Stimulated activated naive CD8-positive, alpha-beta T cell treated with anti-CD3 and anti-CD28 coated beads, Interleukin-15, Interleukin-2, amounts not matched to agents 100 ng/mL and 50 ng/mL, for 24 hours (primary cell): ENCODE results near the gene GNS.

Experiments used
- H3K27ac Mint-ChIP-seq: one replicate; pipeline ENCODE4 v1.8.0; 2021; ENCODE audit warnings: mild to moderate bottlenecking, mixed read lengths
- H3K27me3 Mint-ChIP-seq: one replicate; pipeline ENCODE4 v1.8.0; 2021; ENCODE audit warnings: mixed read lengths
- H3K36me3 Mint-ChIP-seq: one replicate; pipeline ENCODE4 v1.8.0; 2021; ENCODE audit warnings: low read depth, mixed read lengths
- H3K4me1 Mint-ChIP-seq: one replicate; pipeline ENCODE4 v1.8.0; 2021; ENCODE audit warnings: low read depth, mixed read lengths
- H3K4me3 Mint-ChIP-seq: one replicate; pipeline ENCODE4 v1.8.0; 2021; ENCODE audit warnings: mild to moderate bottlenecking, mixed read lengths
- H3K9me3 Mint-ChIP-seq: one replicate; pipeline ENCODE4 v1.8.0; 2021; ENCODE audit warnings: mixed read lengths

Gene GNS

GRCh38 chr12:64685605-64686004 is 73.6 kb downstream of the GNS start:
- H3K4me3 Mint-ChIP-seq, result no peak overlapping the region
- H3K9me3 Mint-ChIP-seq, result no peaks in the 10 kb centered on the region
- H3K4me1 Mint-ChIP-seq, result peaks cover 79% of the 10 kb centered on the region
- peak overlapping the region; percentile 68 for H3K27ac Mint-ChIP-seq
- no peaks in the 10 kb centered on the region for H3K27me3 Mint-ChIP-seq
- H3K36me3 Mint-ChIP-seq, result peaks cover 52% of the 10 kb centered on the region

- H3K4me3 Mint-ChIP-seq, result no peak overlapping the region
- H3K27ac Mint-ChIP-seq, result peak overlapping the region; percentile 68
- H3K36me3 Mint-ChIP-seq, result peaks cover 52% of the 10 kb centered on the region
- H3K27me3 Mint-ChIP-seq, result no peaks in the 10 kb centered on the region
- H3K9me3 Mint-ChIP-seq, result no peaks in the 10 kb centered on the region
- peaks cover 85% of the 10 kb centered on the region for H3K4me1 Mint-ChIP-seq
Observed at GRCh38 chr12:64685050-64685449, 74.2 kb downstream of the GNS start.

- Mint-ChIP-seq H3K4me3 (peak overlapping the region; percentile 31), H3K27me3 (no peaks in the 10 kb centered on the region), H3K9me3 (no peaks in the 10 kb centered on the region), H3K36me3 (peaks cover 47% of the 10 kb centered on the region), H3K27ac (peak overlapping the region; percentile 90), H3K4me1 (peaks cover 90% of the 10 kb centered on the region)
Observed at GRCh38 chr12:64683816-64684543, 75.2 kb downstream of the GNS start.

GRCh38 chr12:64682572-64683277 is 76.5 kb downstream of the GNS start:
- Mint-ChIP-seq H3K36me3 (peaks cover 34% of the 10 kb centered on the region), H3K27ac (peak overlapping the region; percentile 46), H3K4me1 (peaks cover 90% of the 10 kb centered on the region), H3K27me3 (no peaks in the 10 kb centered on the region), H3K4me3 (no peak overlapping the region), H3K9me3 (no peaks in the 10 kb centered on the region)

GRCh38 chr12:64681200-64682052 is 77.8 kb downstream of the GNS start:
- Mint-ChIP-seq H3K4me3 (peak overlapping the region; percentile 27), H3K9me3 (no peaks in the 10 kb centered on the region), H3K27ac (peak overlapping the region; percentile 86), H3K4me1 (peaks cover 96% of the 10 kb centered on the region), H3K27me3 (no peaks in the 10 kb centered on the region), H3K36me3 (peaks cover 23% of the 10 kb centered on the region)

- Mint-ChIP-seq H3K27ac (peak overlapping the region; percentile 77), H3K4me1 (peaks cover 98% of the 10 kb centered on the region), H3K4me3 (peak overlapping the region; percentile 62), H3K9me3 (no peaks in the 10 kb centered on the region), H3K36me3 (peaks cover 14% of the 10 kb centered on the region), H3K27me3 (no peaks in the 10 kb centered on the region)
Observed at GRCh38 chr12:64680235-64680634, 79.0 kb downstream of the GNS start.

- Mint-ChIP-seq H3K4me3 (peak overlapping the region; percentile 62), H3K27me3 (no peaks in the 10 kb centered on the region), H3K36me3 (peaks cover 8% of the 10 kb centered on the region), H3K4me1 (peaks cover 99% of the 10 kb centered on the region), H3K9me3 (no peaks in the 10 kb centered on the region), H3K27ac (peak overlapping the region; percentile 77)
Observed at GRCh38 chr12:64679487-64680001, 79.7 kb downstream of the GNS start.

GRCh38 chr12:64678835-64679234 is 80.4 kb downstream of the GNS start:
- Mint-ChIP-seq H3K4me1 (peaks cover 99% of the 10 kb centered on the region), H3K4me3 (no peak overlapping the region), H3K27ac (peak overlapping the region; percentile 77), H3K27me3 (no peaks in the 10 kb centered on the region), H3K36me3 (peaks cover 3% of the 10 kb centered on the region), H3K9me3 (no peaks in the 10 kb centered on the region)

- no peaks in the 10 kb centered on the region for H3K36me3 Mint-ChIP-seq
- no peaks in the 10 kb centered on the region for H3K9me3 Mint-ChIP-seq
- H3K4me1 Mint-ChIP-seq, result peaks cover 99% of the 10 kb centered on the region
- H3K27me3 Mint-ChIP-seq, result no peaks in the 10 kb centered on the region
- H3K4me3 Mint-ChIP-seq, result no peak overlapping the region
- peak overlapping the region; percentile 59 for H3K27ac Mint-ChIP-seq
Observed at GRCh38 chr12:64678248-64678647, 81.0 kb downstream of the GNS start.

GRCh38 chr12:64675795-64676194 is 83.4 kb downstream of the GNS start:
- Mint-ChIP-seq H3K4me3 (peak overlapping the region; percentile 1), H3K27ac (peak overlapping the region; percentile 76), H3K36me3 (peaks cover 3% of the 10 kb centered on the region), H3K4me1 (peaks cover 97% of the 10 kb centered on the region), H3K27me3 (no peaks in the 10 kb centered on the region), H3K9me3 (no peaks in the 10 kb centered on the region)

GRCh38 chr12:64674367-64674922 is 84.8 kb downstream of the GNS start:
- Mint-ChIP-seq H3K36me3 (peaks cover 3% of the 10 kb centered on the region), H3K4me1 (peaks cover 97% of the 10 kb centered on the region), H3K4me3 (peak overlapping the region; percentile 33), H3K27me3 (no peaks in the 10 kb centered on the region), H3K9me3 (no peaks in the 10 kb centered on the region), H3K27ac (peak overlapping the region; percentile 96)

- Mint-ChIP-seq H3K4me1 (peaks cover 97% of the 10 kb centered on the region), H3K9me3 (no peaks in the 10 kb centered on the region), H3K27ac (peak overlapping the region; percentile 96), H3K36me3 (peaks cover 3% of the 10 kb centered on the region), H3K27me3 (no peaks in the 10 kb centered on the region), H3K4me3 (peak overlapping the region; percentile 69)
Observed at GRCh38 chr12:64673490-64674169, 85.6 kb downstream of the GNS start.

- no peaks in the 10 kb centered on the region for H3K27me3 Mint-ChIP-seq
- H3K9me3 Mint-ChIP-seq, result no peaks in the 10 kb centered on the region
- peaks cover 96% of the 10 kb centered on the region for H3K4me1 Mint-ChIP-seq
- peak overlapping the region; percentile 96 for H3K27ac Mint-ChIP-seq
- peaks cover 3% of the 10 kb centered on the region for H3K36me3 Mint-ChIP-seq
- peak overlapping the region; percentile 69 for H3K4me3 Mint-ChIP-seq
Observed at GRCh38 chr12:64672925-64673409, 86.2 kb downstream of the GNS start.

GRCh38 chr12:64671681-64672080 is 87.5 kb downstream of the GNS start:
- H3K27me3 Mint-ChIP-seq, result no peaks in the 10 kb centered on the region
- peaks cover 3% of the 10 kb centered on the region for H3K36me3 Mint-ChIP-seq
- no peaks in the 10 kb centered on the region for H3K9me3 Mint-ChIP-seq
- peaks cover 96% of the 10 kb centered on the region for H3K4me1 Mint-ChIP-seq
- peak overlapping the region; percentile 82 for H3K4me3 Mint-ChIP-seq
- H3K27ac Mint-ChIP-seq, result peak overlapping the region; percentile 95
